GM18909 (cell line): ENCODE results near the gene CUX1.

Experiments used
- ATAC-seq: cut with Tn5 transposase; IDR thresholded peaks from one replicate; pipeline ENCODE4 v1.9.1; 2021; ENCODE audit warnings: mild to moderate bottlenecking; ENCODE audit not compliant: unreplicated experiment, poor library complexity

Gene CUX1

DNA sequence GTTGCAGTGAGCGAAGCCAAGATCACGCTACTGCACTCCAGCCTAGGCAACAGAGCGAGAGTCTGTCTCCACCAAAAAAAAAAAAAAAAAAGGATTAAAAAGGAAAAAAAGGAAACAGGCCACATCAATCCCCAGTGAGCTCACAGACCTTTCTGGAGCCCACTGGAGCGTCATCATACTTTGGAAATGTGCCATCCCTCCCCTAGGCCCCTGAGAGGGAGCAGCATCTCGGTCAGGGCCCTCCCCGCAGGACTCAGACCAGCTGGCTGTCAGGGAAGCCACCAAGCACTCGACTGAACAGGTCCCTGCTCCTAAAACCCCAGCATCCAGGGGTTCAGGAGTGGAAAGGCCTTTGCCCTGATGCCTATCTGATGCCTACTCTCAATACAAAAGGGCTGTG lies 371.3 kb downstream of the CUX1 start:
- no peak for ATAC-seq

DNA sequence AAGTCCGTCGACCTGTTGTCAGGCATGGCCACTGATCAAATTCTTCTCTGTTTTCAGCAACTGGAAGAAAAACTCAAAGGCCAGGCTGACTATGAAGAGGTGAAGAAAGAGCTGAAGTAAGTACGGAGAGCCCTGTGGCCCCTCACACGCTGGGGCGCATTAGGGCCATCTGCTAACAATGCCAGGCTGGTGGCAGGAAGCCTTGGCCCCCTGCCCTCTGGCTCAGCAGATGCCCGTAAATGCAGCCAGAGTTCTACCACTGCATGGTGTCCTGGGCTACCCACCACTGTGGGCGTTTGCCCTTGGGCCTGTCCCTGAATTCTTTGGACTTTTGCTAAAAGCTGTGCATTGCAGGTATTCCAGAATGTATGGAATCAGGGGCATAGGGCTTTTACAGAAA lies 372.3 kb downstream of the CUX1 start:
- no peak for ATAC-seq

DNA sequence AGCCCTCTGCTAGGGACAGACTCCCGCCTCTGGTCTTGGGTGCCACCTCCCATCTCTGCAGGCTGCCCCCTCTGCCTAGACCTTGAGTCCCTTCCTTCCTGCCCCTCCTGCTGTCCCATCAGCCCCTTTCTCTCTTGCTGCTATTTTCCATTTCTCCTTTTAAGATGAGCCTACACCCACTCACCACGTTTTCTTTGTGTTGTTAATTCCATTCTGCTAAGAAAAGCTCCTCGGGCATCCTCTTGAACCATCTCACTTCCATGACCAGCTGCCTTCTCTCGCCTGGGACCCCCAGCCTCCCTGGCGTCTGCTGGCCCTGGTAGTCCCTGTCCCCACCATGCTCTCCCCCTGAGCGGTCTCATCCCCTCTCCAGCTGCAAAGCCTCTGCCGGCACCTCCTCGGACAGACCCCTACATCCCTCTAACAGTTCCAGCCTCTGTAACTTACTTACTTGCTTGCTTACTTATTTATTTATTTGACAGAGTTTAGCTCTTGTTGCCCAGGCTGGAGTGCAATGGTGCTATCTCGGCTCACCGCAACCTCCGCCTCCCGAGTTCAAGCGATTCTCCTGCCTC lies 373.4 kb downstream of the CUX1 start:
- no peak for ATAC-seq

DNA sequence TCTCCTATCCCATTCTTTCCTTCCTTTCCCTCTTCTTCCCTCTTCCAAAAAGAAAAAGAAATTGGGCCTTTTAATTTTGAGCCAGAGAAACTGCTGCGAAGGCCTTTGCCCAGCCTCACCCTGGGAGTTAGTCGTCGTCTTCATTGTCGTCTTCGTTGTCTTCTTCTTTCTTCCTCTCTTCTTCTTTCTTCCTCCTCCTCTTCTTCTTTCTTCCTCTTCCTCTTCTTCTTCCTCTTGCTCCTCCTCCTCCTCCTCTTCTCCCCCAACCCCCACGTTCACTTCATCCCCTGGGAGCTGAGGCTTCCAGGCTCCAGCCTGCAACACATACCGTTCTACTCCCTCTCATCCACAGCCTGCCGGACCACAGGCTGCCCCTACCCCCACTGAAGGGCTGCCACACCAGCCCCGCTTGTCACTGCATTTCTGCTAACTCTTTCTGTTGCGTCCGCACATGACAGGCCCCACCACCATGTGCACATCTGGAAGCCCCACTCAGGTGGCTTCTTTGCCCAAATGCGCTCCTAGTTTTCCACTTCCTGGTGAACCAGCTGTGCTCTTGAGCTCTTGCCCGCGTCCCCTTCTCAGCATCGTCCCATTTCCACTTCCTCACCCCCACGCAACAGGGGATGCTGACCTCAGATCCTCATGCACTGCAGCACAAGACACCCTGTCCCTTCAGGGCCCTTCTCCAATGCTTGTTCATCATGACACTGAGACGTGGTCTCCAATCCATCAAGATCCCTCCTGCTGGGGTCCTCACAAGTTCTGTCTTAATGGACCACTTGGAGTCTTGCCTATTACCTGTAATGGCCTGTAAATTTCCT lies 374.3 kb downstream of the CUX1 start:
- ATAC-seq = no peak

DNA sequence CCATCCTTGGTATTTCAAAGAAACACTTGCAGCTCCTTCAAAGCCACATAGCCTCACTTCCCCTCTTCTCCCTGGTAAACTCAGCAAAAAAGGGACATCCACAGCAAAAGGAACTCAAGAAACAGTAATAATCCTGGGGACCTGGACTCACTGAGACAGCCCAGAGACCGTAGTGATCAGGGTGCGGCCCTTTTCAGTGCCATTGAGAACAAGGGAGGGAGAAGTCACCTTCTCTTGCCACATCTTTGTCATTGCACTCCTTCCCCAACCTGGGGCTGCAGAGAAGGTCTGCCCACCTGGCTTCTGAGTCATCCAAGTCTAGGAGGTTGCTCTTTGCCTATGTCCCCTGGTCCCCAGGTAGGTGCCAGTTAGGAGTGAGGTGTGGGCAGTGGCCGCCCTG lies 375.4 kb downstream of the CUX1 start:
- ATAC-seq = no peak

DNA sequence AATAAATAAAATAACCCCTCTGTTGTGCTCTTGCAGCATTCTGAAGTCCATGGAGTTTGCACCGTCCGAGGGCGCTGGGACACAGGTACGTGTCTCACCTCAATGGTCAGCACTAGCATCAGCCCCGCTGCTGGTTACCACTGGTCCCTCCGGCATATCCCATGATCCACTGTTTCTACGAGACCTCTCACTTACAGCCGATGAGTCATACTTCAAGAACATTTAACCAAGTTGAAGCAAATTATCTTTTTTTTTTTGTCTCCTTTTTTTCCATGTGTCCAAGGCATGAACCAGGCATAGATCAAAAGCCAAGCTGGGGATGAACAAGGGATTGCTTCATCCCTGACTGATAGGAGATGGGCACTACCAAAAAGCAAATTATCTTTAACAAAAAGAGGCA lies 376.4 kb downstream of the CUX1 start:
- ATAC-seq = no peak

DNA sequence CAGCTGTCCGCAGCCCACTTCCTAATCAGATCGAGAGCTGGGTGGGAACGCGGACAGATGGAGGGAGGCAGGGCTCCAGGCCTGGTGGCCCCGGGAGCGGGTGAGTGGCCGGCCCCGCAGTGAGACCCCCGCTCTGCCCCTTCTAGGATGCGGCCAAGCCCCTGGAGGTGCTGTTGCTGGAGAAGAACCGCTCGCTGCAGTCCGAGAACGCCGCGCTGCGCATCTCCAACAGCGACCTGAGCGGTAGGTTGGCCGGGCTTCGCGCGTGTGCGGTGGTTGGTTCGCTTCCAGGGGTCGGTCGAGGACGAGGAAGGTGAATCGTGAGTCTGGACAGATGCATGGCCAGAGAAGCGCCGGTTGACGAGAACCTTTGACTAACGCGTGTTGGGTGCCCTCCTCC lies 377.9 kb downstream of the CUX1 start:
- ATAC-seq = no peak

DNA sequence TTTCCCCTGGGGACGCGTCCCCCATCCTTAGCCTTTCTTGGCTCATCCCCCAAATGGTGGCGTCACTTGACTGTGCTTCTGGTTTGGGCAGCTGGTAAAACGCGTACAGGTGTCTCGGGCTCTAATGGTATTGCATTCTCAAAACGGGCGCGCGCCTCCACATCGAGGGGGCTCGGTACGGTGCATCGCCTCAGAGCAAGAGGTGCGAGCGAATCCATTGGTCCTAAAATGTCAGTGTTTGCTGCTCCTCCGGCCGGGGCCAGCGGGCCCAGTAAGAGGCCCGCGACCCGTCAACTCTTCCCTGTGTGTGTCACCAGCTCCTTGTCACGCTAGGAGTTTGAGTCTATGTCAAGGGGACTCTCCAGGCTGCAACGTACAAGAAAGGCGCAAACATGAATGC lies 378.6 kb downstream of the CUX1 start:
- no peak for ATAC-seq

DNA sequence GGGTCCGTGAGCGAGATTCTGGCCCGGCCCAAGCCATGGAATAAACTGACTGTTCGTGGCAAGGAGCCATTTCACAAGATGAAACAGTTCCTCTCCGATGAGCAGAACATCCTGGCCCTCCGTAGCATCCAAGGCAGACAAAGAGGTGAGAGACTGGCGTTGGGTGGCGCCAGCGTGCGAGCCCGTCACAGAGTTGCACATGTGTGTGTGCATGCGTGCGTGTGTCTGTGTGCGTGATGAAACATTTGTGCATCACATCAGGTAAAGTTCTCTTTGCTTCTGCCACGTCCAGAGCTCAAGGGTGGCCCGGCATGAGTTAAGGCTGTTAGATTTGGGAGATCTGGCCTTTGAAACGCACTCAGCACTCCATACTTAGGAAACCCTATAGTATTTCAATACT lies 379.7 kb downstream of the CUX1 start:
- no peak for ATAC-seq

DNA sequence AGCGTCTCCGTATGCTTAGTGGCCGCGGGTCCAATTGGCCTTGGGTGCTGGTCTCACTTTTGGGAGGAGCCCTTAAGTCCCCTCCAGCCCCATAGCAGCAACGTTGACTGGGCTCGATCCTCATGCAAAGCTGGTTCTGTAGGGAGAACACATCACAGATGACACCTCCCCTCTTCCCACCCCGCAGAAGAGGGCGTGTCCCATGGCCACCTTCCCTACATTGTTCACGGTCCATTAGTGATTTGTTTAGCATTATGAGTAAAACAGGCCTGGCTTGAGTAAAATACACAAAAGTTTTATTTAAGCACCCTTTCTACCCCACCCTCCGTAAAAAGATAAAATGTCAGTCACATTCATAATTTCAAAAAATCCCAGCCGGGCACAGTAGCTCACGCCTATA lies 380.2 kb downstream of the CUX1 start:
- ATAC-seq = no peak

DNA sequence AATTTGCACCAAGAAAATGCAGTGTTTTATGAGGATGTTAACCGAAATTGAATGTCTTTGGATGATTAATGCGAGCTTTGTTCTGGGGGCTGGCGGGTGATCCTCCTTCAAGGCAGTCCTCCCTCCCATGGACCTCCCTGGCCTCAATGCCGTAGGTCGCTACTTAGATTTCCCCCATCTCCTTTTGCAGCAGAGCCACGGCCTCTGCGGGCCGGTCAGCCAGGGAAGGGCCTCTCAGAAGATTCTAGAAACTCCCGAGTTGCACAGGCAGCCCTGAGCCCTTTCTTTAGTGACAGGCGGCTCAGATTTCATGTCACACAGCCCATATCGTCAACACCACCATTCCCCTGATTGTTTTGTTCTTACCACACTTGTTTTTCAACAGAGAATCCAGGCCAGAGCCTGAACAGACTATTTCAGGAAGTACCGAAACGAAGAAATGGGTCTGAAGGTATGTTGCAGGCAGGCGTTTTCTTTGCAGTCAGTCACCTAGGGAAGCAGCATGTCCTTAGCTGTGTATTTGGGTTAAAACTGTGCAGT lies 381.1 kb downstream of the CUX1 start:
- ATAC-seq = no peak

DNA sequence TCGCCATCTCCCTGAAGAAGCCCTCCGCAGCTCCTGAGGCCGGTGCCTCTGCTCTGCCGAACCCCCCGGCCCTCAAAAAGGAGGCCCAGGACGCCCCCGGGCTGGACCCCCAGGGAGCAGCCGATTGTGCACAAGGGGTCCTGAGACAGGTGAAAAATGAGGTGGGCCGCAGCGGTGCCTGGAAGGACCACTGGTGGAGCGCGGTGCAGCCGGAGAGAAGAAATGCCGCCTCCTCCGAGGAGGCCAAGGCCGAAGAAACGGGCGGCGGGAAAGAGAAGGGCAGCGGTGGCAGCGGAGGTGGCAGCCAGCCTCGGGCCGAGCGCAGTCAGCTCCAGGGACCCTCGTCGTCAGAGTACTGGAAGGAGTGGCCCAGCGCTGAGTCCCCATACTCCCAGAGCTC lies 384.1 kb downstream of the CUX1 start:
- ATAC-seq = no peak

DNA sequence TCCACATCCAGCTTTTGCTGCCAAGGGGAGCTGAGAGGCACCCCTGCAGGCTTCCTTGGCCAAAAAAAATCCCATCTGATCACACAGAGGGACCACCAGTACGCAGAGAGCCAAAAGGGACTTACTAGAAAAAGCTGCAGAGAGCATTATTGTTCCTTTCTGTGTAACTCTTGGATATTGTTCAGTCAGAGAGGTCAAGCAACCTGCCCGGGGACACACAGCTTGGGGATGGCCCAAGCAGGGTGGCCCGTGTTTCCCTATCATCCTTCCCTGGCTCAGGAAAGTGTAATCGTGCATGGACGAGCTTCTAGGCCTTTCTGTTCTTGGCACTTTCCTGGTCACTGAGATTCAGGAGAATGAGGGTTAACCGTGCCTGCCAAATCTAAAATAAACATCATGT lies 385.1 kb downstream of the CUX1 start:
- no peak for ATAC-seq

DNA sequence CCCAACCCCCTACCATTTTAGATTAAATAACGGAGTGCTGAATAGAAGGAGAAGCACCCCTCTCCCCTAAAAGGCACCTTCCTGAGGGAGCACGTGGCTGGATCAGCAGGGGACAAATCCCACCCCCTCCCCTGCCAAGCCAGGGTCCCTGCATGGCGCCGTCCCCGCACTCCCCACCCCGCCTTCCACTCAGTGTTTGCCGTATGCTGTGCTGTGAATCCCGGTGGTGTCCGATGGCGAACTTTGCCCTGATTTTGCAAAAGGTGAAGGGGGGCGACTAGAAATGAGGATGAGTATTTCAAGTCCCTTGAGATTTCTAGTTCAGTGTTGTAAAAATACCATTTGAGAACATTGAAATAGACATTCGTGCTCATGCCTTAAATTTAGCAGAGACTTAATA lies 385.8 kb downstream of the CUX1 start:
- no peak for ATAC-seq

DNA sequence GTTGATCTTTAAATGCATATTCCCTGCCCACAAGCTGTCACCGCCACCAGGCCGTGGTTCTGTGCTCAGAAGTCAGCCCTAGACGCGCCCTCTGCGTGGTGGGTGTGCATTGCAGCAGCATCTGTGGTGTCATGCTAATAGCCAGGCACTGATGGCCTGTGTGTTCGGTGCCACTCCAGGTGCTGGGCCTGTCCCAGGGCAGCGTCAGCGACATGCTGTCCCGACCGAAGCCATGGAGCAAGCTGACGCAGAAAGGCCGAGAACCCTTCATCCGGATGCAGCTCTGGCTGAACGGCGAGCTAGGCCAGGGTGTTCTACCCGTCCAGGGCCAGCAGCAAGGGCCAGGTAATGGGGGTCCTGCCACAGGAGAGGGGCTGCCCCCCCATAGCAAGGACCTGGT lies 386.8 kb downstream of the CUX1 start:
- ATAC-seq = no peak

DNA sequence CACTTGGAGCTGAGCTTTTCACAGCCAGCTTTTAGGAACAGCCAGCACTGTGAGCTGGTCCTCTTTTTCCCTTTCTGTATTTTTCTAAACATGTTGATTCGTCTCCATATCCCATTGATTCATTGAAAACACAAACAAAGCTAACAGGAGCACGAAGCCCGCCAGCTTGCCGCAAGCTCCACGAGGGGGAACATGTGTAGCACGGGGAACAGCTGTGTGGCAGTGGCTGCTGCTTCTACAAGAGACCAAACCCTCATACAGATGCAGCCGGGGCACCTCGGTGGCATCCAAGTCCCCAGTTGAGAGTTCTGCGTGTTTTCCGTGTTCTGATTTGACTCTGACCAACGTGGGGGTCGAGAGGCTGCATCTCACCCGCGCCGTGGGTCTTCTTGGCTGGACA lies 388.5 kb downstream of the CUX1 start:
- ATAC-seq = no peak

DNA sequence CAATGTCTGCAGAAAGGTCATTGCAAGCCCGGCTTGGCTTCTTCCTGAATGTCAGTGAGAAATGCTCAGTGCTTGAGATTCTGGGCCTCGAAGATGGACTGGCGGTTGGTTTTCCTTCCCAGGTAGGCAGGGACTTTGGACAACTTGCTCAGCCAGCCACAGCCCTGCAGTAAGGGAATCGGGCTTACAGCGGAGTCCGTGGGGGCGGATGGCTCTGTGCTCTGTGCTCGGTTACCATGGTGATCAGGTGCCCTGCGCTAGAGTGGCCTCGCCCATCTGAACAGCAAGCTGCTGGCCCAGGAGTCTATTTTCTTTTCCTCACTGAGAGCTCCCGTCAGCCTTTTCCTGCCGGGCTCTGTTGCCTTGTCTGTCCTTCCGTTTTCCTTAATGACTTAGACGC lies 391.4 kb downstream of the CUX1 start:
- ATAC-seq = no peak

DNA sequence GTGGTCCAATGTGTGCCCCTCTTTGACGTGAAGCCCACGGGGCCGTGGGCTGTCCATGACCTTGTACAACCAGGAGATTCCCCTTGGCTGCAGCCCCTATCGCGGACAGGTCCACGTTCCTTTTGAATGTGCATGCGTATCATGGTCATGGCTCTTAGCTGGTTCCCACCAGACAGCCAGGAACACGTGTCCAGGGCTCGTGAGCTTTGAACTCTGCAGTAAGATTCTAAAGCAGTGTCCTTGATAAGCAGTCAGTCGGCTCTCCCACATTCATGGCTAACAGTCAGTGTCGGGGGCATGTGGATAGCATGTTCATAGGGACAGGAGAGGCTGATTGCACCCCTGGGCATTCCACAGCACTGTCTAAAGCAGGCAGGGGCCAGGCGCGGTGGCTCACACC lies 393.4 kb downstream of the CUX1 start:
- no peak for ATAC-seq

DNA sequence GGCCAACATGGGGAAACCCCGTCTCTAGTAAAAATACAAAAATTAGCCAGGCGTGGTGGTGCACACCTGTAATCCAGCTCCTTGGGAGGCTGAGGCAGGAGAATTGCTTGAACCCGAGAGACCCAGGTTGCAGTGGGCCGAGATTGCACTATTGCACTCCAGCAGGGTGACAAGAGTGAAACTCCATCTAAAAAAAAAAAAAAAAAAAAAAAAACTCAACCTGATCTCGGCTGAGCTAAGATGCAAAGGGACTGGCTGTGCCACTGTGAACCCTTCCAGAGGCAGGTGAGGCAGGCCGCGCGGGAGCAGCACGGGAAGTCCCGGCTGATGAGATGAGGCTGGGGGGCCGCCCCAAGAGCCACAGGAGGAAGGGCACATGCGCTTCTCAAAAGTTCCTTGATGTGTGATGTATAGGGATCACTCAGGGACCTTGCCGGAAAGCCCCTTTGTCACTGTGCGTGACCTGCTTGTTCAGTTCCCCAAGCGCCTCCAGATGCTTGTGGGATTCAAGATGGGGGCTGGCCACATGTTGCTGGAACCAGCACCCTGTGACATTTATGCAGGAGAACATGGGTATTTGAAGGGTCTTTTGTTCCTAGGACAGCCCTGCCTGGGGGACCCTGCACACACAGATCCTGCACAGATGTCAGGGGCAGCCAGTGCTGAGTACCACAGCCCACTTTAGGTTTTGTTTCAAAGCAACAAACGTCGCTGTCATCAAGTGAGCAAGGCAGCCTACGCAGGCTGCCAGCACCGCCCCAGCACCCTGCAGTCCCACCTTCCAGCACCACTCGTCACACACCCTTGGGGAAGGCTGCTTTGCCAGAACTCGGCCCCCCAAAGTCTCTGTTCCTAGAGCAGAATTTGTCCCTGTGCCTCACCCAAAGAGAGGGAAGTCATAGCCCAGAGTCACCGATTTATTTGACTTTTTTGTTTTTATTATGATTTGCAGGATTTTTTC lies 394.4 kb downstream of the CUX1 start:
- ATAC-seq = no peak

DNA sequence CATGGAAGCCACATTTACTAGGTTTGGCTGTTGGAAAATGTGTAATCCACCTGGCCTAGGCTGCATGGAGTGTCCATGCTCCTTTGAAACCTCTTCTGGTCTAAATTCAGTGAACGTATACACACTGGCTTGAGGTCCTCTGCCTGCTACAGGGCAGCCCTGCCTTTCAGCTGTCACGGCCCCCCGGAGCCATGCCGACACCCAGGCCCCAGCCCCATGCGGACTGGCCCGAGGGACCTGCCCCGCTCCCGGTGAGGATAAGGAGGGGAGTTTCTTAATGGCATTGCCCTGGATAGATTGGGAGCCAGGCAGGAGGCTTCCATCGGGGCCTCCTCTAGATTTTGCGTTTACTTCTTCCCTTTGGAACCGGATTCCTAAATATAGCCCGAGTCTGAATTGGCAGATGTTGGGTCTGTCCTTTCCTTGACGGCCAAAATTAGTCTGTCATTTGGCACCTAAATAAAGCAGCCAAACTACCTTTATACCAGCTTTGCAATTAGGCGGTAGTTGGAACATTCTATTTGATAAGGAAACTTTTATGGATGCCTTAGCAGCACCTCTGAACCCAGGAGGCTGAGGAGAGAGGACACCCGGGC lies 397.1 kb downstream of the CUX1 start:
- ATAC-seq = no peak

DNA sequence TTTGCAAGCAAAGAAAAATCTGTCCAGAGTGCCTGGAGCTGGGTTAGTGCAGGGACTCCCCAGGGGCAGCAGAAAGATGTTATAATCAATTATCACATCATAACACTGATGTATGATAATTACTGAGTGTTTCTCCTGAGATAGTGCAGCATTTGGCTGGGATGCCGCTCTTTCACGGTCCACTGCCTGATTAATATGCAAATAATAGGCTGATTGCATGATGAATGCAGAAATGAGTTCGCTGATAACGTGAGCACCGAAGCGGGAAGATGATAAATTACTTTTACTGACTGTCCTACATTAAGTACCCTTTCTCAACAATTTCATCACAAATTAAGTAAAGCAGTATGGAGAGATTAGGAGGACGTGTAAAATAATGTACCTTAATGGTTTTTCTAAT lies 397.8 kb downstream of the CUX1 start:
- no peak for ATAC-seq
